Measurements from ENCODE around the gene FGA.

Gene FGA

DNA sequence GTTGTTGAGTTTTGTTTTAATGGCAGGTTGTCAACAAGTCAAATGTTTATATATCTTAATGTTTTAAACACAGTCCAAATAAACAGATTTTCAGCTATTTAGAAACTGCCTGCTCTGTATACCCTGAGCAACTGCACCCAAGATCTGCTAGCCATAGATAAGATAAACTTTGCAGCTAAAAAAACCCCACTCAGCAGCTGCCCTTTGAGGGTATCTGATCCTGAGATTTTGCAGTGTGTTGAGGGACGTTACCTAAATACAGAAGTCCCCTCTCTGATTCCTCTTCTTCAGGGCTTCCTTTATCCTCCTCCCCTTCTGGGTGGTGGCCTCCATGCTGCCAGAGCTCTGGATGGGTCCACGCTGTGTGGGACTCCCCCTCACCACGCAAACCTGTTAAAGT lies 32.9 kb upstream of the FGA start:
- H3K27ac ChIP-seq: no peak overlapping the region
- TF ChIP-seq ZFX (IDR thresholded peaks at IDR 0.05; ENCODE audit: borderline replicate concordance): no peak
- TF ChIP-seq, protein P1, sequence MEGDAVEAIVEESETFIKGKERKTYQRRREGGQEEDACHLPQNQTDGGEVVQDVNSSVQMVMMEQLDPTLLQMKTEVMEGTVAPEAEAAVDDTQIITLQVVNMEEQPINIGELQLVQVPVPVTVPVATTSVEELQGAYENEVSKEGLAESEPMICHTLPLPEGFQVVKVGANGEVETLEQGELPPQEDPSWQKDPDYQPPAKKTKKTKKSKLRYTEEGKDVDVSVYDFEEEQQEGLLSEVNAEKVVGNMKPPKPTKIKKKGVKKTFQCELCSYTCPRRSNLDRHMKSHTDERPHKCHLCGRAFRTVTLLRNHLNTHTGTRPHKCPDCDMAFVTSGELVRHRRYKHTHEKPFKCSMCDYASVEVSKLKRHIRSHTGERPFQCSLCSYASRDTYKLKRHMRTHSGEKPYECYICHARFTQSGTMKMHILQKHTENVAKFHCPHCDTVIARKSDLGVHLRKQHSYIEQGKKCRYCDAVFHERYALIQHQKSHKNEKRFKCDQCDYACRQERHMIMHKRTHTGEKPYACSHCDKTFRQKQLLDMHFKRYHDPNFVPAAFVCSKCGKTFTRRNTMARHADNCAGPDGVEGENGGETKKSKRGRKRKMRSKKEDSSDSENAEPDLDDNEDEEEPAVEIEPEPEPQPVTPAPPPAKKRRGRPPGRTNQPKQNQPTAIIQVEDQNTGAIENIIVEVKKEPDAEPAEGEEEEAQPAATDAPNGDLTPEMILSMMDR (IDR thresholded peaks at IDR 0.05): no peak

DNA sequence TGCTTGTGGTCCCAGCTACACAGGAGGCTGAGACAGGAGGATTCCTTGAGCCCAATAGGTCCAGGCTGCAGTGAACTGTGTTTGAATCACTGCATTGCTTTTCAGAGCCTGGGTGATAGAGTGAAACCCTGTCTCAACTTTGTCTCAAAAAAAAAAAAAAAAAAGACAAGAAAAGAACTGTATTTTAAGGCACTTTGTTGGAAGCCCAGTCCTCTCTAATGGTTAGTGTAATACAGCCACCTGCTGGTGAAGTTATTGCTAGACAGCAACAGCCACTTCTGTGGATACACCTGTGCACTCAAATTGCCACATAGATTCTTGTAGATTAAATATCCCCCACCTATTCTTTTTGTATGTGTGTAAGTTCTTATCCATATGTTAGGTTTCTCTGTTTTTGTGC lies 32.1 kb upstream of the FGA start:
- H3K27ac ChIP-seq: no peak overlapping the region
- TF ChIP-seq ZFX (IDR thresholded peaks at IDR 0.05; ENCODE audit: borderline replicate concordance): no peak
- TF ChIP-seq, protein P1 (IDR thresholded peaks at IDR 0.05): peak; percentile 76

DNA sequence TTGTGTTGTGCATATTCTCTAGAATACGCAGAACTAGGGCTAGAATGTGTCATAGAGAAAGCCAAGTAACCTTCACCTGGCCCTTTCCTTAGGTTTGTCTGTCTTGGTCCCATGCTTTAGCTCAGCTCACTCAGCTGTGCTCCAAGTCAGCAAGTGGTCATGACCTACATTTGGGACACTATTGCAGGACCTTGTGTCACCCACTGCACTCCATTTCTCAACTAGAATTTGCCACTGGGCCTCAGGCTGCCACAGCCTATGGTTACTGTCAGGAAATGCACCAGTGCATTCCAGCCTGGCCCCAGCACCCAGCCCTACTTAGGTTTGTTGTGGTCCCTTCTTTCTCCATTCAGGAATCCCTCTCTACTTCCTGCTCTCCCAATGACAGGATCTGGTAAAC lies 29.6 kb upstream of the FGA start:
- TF ChIP-seq, protein P1 (IDR thresholded peaks at IDR 0.05): no peak
- no peak for TF ChIP-seq ZFX (IDR thresholded peaks at IDR 0.05; ENCODE audit: borderline replicate concordance)
- no peak overlapping the region for H3K27ac ChIP-seq

DNA sequence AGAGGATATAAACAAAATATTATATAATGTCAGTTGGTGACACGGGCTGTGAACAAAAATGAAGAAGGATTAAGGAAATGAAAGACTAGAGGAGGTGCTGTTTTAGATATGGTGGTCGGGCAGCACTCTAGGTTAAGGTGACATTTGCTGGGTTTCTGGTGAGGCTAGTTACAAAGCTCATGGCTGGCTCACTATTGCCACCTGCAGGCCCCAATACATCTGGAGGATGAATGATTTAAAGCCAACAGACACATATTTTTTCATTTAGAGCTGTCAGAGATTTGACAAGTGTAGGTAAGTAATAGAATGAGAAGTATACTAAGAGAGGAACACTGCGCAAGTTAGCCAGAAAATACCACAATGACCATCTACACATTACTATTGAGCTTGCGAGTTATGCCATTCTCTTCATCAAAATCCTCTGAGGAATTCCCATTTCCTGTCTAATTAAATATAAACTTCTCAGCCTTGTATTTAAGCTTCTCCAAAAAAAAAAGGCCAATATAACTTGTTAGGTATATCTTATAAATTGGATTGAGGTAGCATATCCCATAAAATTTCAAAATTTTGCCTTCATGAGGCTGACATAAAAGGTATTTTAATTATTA lies 28.3 kb upstream of the FGA start:
- no peak overlapping the region for H3K27ac ChIP-seq
- no peak for TF ChIP-seq ZFX (IDR thresholded peaks at IDR 0.05; ENCODE audit: borderline replicate concordance)
- TF ChIP-seq, protein P1 (IDR thresholded peaks at IDR 0.05): peak; percentile 89

DNA sequence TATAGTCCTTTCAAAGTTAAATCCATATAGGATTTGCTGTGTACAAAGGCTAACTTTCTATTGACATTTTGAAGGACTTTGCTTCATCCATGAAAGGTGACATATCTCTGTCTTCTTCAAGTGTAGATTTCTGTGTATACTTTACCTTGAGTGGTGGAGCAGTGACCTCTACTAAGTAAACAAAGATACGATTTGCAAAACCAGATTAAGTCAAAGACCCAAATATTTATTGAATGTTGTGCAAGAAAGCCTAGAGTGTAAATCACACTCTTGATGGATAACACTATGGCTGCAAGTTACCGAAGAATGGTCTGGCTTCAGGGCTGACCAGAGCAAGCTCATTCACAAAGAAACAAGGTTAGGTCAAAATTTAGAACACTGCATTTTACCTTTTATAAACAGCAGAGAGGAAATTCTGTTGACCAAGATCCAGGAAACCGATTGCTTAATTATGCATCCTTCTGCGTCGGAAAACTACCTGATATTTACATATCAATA lies 27.3 kb upstream of the FGA start:
- TF ChIP-seq, protein P1 (IDR thresholded peaks at IDR 0.05): no peak
- TF ChIP-seq ZFX (IDR thresholded peaks at IDR 0.05; ENCODE audit: borderline replicate concordance): no peak
- H3K27ac ChIP-seq: no peak overlapping the region

DNA sequence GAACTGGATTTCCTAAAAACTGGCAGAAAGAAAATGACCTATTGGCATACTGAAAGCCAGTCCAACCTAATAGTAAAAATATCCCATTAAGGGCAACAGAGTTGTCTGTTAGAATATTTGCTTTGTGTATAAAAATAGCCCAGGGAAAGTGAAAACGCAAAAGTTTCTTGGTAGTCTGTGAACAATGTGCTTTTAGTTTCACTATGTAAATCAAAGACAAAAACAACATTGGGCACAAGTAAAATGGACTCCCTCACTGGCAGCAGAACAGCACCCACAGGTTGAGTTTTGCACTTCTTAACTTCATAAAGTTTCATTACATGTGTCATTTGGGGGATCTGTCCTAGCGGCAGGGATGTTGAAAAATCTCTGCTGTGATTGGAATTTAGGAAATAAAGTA lies 26.2 kb upstream of the FGA start:
- no peak overlapping the region for H3K27ac ChIP-seq
- TF ChIP-seq ZFX (IDR thresholded peaks at IDR 0.05; ENCODE audit: borderline replicate concordance): no peak
- TF ChIP-seq, protein P1 (IDR thresholded peaks at IDR 0.05): no peak

DNA sequence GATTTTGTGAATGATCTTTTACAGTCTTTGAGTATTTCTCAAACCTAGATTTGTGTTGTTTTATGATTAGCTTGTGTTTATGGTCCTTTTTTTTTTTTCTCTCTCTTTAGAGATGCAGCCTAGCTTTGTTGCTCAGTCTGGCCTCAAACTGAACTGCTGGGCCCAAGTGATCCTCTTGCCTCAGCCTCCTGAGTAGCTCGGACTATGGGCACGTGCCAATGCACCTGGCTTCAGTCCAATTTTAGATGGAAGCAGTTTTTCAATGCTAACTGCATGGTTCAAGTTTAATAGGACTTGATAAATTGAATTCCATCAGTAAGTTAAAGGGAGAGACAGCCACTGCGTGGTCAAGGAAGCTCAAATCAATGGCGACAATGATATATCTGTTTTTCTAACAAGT lies 25.7 kb upstream of the FGA start:
- H3K27ac ChIP-seq: no peak overlapping the region
- TF ChIP-seq, protein P1 (IDR thresholded peaks at IDR 0.05): no peak
- no peak for TF ChIP-seq ZFX (IDR thresholded peaks at IDR 0.05; ENCODE audit: borderline replicate concordance)

Measured in 22Rv1 (cell line).